Measurements from ENCODE around the gene PLB1.

DNA sequence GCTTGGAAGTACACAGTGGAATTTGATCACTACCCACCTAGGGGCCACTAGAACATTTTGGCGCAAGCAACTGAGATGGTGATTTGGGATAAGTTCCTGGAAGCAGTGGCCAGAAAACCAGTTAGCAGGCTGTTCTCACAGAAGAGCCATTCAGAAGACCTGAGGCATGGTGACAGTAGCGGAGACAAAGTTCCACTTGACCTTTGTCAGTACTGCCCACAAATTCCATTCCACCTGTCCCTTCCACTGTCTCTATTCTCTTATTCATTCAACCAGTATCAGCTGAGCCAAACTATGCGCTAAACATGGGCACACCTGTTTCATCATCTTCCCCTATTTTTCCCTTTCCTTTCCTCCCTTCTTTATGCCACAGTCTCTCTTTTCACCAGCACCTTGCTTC is 196.6 kb downstream of the PLB1 start:
- TF ChIP-seq CTCF (IDR thresholded peaks at IDR 0.05 in 2 of 3, conservative IDR thresholded peaks at IDR 0.05 in 1 of 3; ENCODE audit: insufficient read depth in 2 of 3, low read depth in 1 of 3, low read length in 3 of 3) (no peak), HMG20B (CRISPR knock-in tag; IDR thresholded peaks at IDR 0.05) (no peak), SP1 (CRISPR knock-in tag; IDR thresholded peaks at IDR 0.05) (no peak), CBFA2T3 (IDR thresholded peaks at IDR 0.05) (no peak), ZNF224 (CRISPR knock-in tag; IDR thresholded peaks at IDR 0.05) (no peak), ZNF740 (CRISPR knock-in tag; IDR thresholded peaks at IDR 0.05) (no peak), ZNF740 (tag; IDR thresholded peaks at IDR 0.05) (no peak), TEAD1 (CRISPR knock-in tag; IDR thresholded peaks at IDR 0.05) (no peak)
- TF ChIP-seq, protein P1, sequence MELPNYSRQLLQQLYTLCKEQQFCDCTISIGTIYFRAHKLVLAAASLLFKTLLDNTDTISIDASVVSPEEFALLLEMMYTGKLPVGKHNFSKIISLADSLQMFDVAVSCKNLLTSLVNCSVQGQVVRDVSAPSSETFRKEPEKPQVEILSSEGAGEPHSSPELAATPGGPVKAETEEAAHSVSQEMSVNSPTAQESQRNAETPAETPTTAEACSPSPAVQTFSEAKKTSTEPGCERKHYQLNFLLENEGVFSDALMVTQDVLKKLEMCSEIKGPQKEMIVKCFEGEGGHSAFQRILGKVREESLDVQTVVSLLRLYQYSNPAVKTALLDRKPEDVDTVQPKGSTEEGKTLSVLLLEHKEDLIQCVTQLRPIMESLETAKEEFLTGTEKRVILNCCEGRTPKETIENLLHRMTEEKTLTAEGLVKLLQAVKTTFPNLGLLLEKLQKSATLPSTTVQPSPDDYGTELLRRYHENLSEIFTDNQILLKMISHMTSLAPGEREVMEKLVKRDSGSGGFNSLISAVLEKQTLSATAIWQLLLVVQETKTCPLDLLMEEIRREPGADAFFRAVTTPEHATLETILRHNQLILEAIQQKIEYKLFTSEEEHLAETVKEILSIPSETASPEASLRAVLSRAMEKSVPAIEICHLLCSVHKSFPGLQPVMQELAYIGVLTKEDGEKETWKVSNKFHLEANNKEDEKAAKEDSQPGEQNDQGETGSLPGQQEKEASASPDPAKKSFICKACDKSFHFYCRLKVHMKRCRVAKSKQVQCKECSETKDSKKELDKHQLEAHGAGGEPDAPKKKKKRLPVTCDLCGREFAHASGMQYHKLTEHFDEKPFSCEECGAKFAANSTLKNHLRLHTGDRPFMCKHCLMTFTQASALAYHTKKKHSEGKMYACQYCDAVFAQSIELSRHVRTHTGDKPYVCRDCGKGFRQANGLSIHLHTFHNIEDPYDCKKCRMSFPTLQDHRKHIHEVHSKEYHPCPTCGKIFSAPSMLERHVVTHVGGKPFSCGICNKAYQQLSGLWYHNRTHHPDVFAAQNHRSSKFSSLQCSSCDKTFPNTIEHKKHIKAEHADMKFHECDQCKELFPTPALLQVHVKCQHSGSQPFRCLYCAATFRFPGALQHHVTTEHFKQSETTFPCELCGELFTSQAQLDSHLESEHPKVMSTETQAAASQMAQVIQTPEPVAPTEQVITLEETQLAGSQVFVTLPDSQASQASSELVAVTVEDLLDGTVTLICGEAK (IDR thresholded peaks at IDR 0.05) = no peak
- TF ChIP-seq, protein P1 (CRISPR knock-in tag; IDR thresholded peaks at IDR 0.05) = no peak
- TF ChIP-seq, protein P2, sequence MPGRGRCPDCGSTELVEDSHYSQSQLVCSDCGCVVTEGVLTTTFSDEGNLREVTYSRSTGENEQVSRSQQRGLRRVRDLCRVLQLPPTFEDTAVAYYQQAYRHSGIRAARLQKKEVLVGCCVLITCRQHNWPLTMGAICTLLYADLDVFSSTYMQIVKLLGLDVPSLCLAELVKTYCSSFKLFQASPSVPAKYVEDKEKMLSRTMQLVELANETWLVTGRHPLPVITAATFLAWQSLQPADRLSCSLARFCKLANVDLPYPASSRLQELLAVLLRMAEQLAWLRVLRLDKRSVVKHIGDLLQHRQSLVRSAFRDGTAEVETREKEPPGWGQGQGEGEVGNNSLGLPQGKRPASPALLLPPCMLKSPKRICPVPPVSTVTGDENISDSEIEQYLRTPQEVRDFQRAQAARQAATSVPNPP (IDR thresholded peaks at IDR 0.05; ENCODE audit: borderline replicate concordance, insufficient read depth, insufficient read length) = no peak

Measured in K562 (cell line).